SK-N-SH (cell line): ENCODE measurements around the gene NR1D2. TPM values are rescaled to one million over a fixed set of nuclear protein-coding genes. Genes with fewer than 3 reads are reported as not detected.

Experiments
- CTCF ChIA-PET: fragments of 300-600, 350-600 bp; formaldehyde crosslinking; extraction: SDS; loops from one replicate; lab custom pipeline; 2021; lab: Yijun Ruan, JAX
- POLR2A ChIA-PET: fragments of 350-600 bp; sonication (Branson Sonifier 250); formaldehyde crosslinking; extraction: SDS; loops from one replicate; lab custom pipeline; 2020; ENCODE audit warnings: antibody characterized with exemption, inconsistent platforms; lab: Yijun Ruan, JAX
- DNase-seq: peaks from one replicate; pipeline ENCODE4 v3.0.0; 2012
- H2AFZ ChIP-seq: fragments of 200-600 bp; sonication (generic); 2 replicates; pipeline ENCODE4 v1.8.1; 2016; ENCODE audit warnings: antibody characterized with exemption, mild to moderate bottlenecking, low read depth
- H3F3A ChIP-seq: fragments of 200-600 bp; sonication (generic); replicated peaks from 2 replicates; pipeline ENCODE3; 2016; ENCODE audit warnings: antibody characterized with exemption, mild to moderate bottlenecking; ENCODE audit not compliant: insufficient read depth
- H3K27ac ChIP-seq, 2 experiments: fragments of 200-500 bp in 1 of 2; fragments of 200-600 bp in 1 of 2; sonication (Bioruptor generic) in 1 of 2; sonication (generic), shearing (Covaris generic) in 1 of 2; 2 replicates each; pipeline versions ENCODE4 v1.5.1 to v1.6.1; 2014 to 2016; ENCODE audit warnings: low read depth in 2 of 2, inconsistent platforms in 1 of 2, low read length in 1 of 2, mild to moderate bottlenecking in 1 of 2, mixed read lengths in 1 of 2
- H3K27me3 ChIP-seq: fragments of 200-600 bp; sonication (generic), shearing (Covaris generic); 2 replicates; pipeline ENCODE4 v1.6.1; 2016; ENCODE audit warnings: mixed run types; ENCODE audit not compliant: insufficient read depth
- H3K36me3 ChIP-seq, 2 experiments: fragments of 200-500 bp in 1 of 2; fragments of 200-600 bp in 1 of 2; sonication (Bioruptor generic) in 1 of 2; sonication (generic) in 1 of 2; replicated peaks in 1 of 2; 2 replicates each; pipeline versions ENCODE3 to v1.5.1; 2014 to 2016; ENCODE audit warnings: low read length in 1 of 2, mild to moderate bottlenecking in 1 of 2; ENCODE audit not compliant: insufficient read depth in 2 of 2, control insufficient read depth in 1 of 2
- H3K4me1 ChIP-seq, 2 experiments: fragments of 200-500 bp in 1 of 2; fragments of 200-600 bp in 1 of 2; sonication (Bioruptor generic) in 1 of 2; sonication (generic), shearing (Covaris generic) in 1 of 2; 2 replicates each; pipeline versions ENCODE4 v1.5.1 to v1.6.1; 2014 to 2016; ENCODE audit warnings: low read depth in 1 of 2, low read length in 1 of 2, mixed run types in 1 of 2; ENCODE audit not compliant: insufficient read depth in 2 of 2, control insufficient read depth in 1 of 2
- H3K4me2 ChIP-seq: fragments of 200-600 bp; sonication (generic), shearing (Covaris generic); 2 replicates; pipeline ENCODE4 v1.6.1; 2017; ENCODE audit warnings: mixed run types
- H3K4me3 ChIP-seq, 2 experiments: fragments of 200-500 bp in 1 of 2; fragments of 200-600 bp in 1 of 2; sonication (Bioruptor generic) in 1 of 2; sonication (generic), shearing (Covaris generic) in 1 of 2; 2 replicates each; pipeline versions ENCODE4 v1.5.1 to v1.8.1; 2014 to 2016; ENCODE audit warnings: low read depth in 2 of 2, inconsistent platforms in 1 of 2, low read length in 1 of 2, mild to moderate bottlenecking in 1 of 2, mixed read lengths in 1 of 2, moderate library complexity in 1 of 2
- H3K79me2 ChIP-seq: fragments of 200-600 bp; sonication (generic); 2 replicates; pipeline ENCODE4 v1.8.1; 2017; ENCODE audit warnings: mild to moderate bottlenecking; ENCODE audit not compliant: insufficient read depth
- H3K9ac ChIP-seq: fragments of 200-600 bp; sonication (generic); 2 replicates; pipeline ENCODE4 v1.6.1; 2017; ENCODE audit warnings: mixed run types
- H3K9me2 ChIP-seq: fragments of 200-600 bp; sonication (generic); 2 replicates; pipeline ENCODE4 v1.6.1; 2017; ENCODE audit warnings: mixed run types
- H3K9me3 ChIP-seq: fragments of 200-600 bp; sonication (generic); 2 replicates; pipeline ENCODE4 v1.6.1; 2017; ENCODE audit warnings: mixed run types, mild to moderate bottlenecking, moderate library complexity
- H4K20me1 ChIP-seq: fragments of 200-600 bp; sonication (generic); 2 replicates; pipeline ENCODE4 v1.6.1; 2017; ENCODE audit warnings: mild to moderate bottlenecking, mixed run types; ENCODE audit not compliant: insufficient read depth
- CHD2 ChIP-seq: fragments of 150-350 bp; IDR thresholded peaks from 2 replicates; pipeline ENCODE4 v1.6.1; 2018; ENCODE audit warnings: low read length; ENCODE audit not compliant: partially characterized antibody
- FOXJ3 ChIP-seq: sonication (generic); formaldehyde crosslinking; IDR thresholded peaks from 2 replicates; pipeline ENCODE4 v1.5.1; 2020; ENCODE audit warnings: mild to moderate bottlenecking, missing genetic modification reagents
- FOXM1 ChIP-seq: IDR thresholded peaks from 2 replicates; pipeline ENCODE4 v1.4.0; 2012; ENCODE audit warnings: low read depth, mild to moderate bottlenecking
- GATA2 ChIP-seq: sonication (generic); formaldehyde crosslinking; IDR thresholded peaks from 2 replicates; pipeline ENCODE4 v1.5.0; 2020; ENCODE audit warnings: mild to moderate bottlenecking, missing genetic modification reagents
- IRF3 ChIP-seq: fragments of 150-350 bp; IDR thresholded peaks from 2 replicates; pipeline ENCODE4 v1.6.1; 2016; ENCODE audit warnings: mild to moderate bottlenecking, low read depth, low read length
- JUND ChIP-seq: IDR thresholded peaks from 2 replicates; pipeline ENCODE4 v1.4.0; 2012
- MAX ChIP-seq: IDR thresholded peaks from 2 replicates; pipeline ENCODE4 v1.4.0; 2012; ENCODE audit warnings: low read depth
- MXI1 ChIP-seq: IDR thresholded peaks from 2 replicates; pipeline ENCODE4 v1.6.1; 2012; ENCODE audit warnings: mild to moderate bottlenecking, low read depth, low read length, improper control_type of control experiment
- NFIC ChIP-seq: IDR thresholded peaks from 2 replicates; pipeline ENCODE4 v1.4.0; 2012; ENCODE audit warnings: borderline replicate concordance
- NRF1 ChIP-seq: IDR thresholded peaks from 2 replicates; pipeline ENCODE4 v1.6.1; 2012; ENCODE audit warnings: low read depth, mild to moderate bottlenecking, low read length
- PBX3 ChIP-seq: IDR thresholded peaks from 2 replicates; pipeline ENCODE4; 2012
- REST ChIP-seq: IDR thresholded peaks from 2 replicates; pipeline ENCODE4 v1.6.1; 2012; ENCODE audit warnings: mild to moderate bottlenecking, low read depth, low read length, moderate library complexity
- RXRA ChIP-seq: IDR thresholded peaks from 2 replicates; pipeline ENCODE4 v1.4.0; 2012; ENCODE audit warnings: low read depth, mild to moderate bottlenecking, borderline replicate concordance
- SMC3 ChIP-seq: IDR thresholded peaks from 2 replicates; pipeline ENCODE4 v1.6.1; 2012; ENCODE audit warnings: low read depth, low read length, improper control_type of control experiment
- TAF1 ChIP-seq: IDR thresholded peaks from 2 replicates; pipeline ENCODE4 v1.6.1; 2012; ENCODE audit warnings: low read depth, mild to moderate bottlenecking, low read length, moderate library complexity, borderline replicate concordance
- TCF12 ChIP-seq: IDR thresholded peaks from 2 replicates; pipeline ENCODE4 v1.4.0; 2012
- USF1 ChIP-seq: IDR thresholded peaks from 2 replicates; pipeline ENCODE4 v1.4.0; 2012; ENCODE audit warnings: low read depth, borderline replicate concordance
- USF2 ChIP-seq: fragments of 150-350 bp; IDR thresholded peaks from 2 replicates; pipeline ENCODE4 v1.6.1; 2017; ENCODE audit warnings: antibody characterized with exemption, low read length, low read depth, borderline replicate concordance
- YY1 ChIP-seq: IDR thresholded peaks from 2 replicates; pipeline ENCODE4 v1.4.0; 2012; ENCODE audit warnings: low read depth, mild to moderate bottlenecking
- WGBS: methylation state at CpG from one replicate; pipeline ENCODE4 v1.1.6; 2017; ENCODE audit warnings: low lambda C conversion rate; 5-methylcytosine and 5-hydroxymethylcytosine counted together
- polyA plus RNA-seq, 3 experiments: library from polyadenylated mRNA; depleted of rRNA; stranded (reverse); fragments of >200 nt; gene quantifications; 2 replicates each; pipeline ENCODE4 v1.2.3, GENCODE V29; 2012

NR1D2 gene
- polyA plus RNA-seq, 1 of the 3 experiments (the other 2 are of a cell fraction) = 12.0 TPM

DNA sequence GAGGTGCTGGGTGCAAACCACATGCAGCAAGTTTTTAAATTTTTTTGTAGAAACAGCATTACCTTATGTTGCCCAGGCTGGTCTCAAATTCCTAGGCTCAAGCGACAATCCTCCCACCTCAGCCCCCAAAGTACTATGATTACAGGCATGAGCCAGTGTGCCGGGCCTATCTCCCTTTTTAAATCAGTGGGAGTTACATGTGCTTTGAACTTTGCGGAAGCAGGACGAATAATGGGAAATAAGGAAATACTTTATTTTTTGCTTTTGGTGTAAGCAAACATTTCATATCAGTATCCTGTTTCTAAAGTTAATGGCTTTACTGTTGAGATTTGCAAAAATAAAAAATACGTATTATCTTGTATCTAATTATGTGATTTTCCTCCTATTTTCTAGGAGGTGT is 9.1 kb downstream of the NR1D2 start:
- no peak for DNase-seq
- CTCF ChIA-PET = interaction anchor here (0.6 to 1.4 kb wide), 4 partner anchors 18 to 159 kb away, joined by 3 read pairs; no protein-coding TSS in a partner anchor

More for the DNA sequence above, 9.1 kb downstream of the NR1D2 start:
- WGBS = 98% methylated on average over 5 of the region's 5 CpGs
- POLR2A ChIA-PET = interaction anchor here (1.6 to 1.7 kb wide), 2 partner anchors 37 to 39 kb away, joined by 3 to 8 read pairs; partner anchors contain the start of genes NKIRAS1 and RPL15
- H3K9me2 ChIP-seq = no peaks in the 10 kb centered on the region
- H3K4me1 ChIP-seq = peaks cover 8 to 26% of the 10 kb centered on the region in 2 experiments
- H3K4me3 ChIP-seq = no peak overlapping the region
- H3K27ac ChIP-seq = no peak overlapping the region
- no peak overlapping the region for H2AFZ ChIP-seq
- peaks cover 96% of the 10 kb centered on the region for H3K79me2 ChIP-seq
- peaks cover 94% of the 10 kb centered on the region for H4K20me1 ChIP-seq
- no peaks in the 10 kb centered on the region for H3K27me3 ChIP-seq
- peaks cover 14 to 31% of the 10 kb centered on the region in 2 experiments for H3K36me3 ChIP-seq
- H3F3A ChIP-seq = peaks cover 15% of the 10 kb centered on the region
- no peak overlapping the region for H3K4me2 ChIP-seq
- no peaks in the 10 kb centered on the region for H3K9me3 ChIP-seq
- no peak overlapping the region for H3K9ac ChIP-seq
- no peak for TF ChIP-seq USF2
- TF ChIP-seq JUND = no peak
- TF ChIP-seq REST = no peak
- no peak for TF ChIP-seq RXRA
- no peak for TF ChIP-seq TAF1
- no peak for TF ChIP-seq USF1
- TF ChIP-seq NFIC = no peak
- TF ChIP-seq PBX3 = no peak
- TF ChIP-seq NRF1 = no peak
- TF ChIP-seq IRF3 = no peak
- TF ChIP-seq YY1 = no peak
- no peak for TF ChIP-seq FOXM1
- TF ChIP-seq MXI1 = no peak
- TF ChIP-seq CHD2 = no peak
- TF ChIP-seq MAX = no peak
- TF ChIP-seq SMC3 = no peak
- TF ChIP-seq TCF12 = no peak
- no peak for TF ChIP-seq FOXJ3 (CRISPR knock-in tag)
- no peak for TF ChIP-seq GATA2 (CRISPR knock-in tag)
